ENCODE data around the gene CFP. TPM values are rescaled to one million over a fixed set of nuclear protein-coding genes. Genes with fewer than 3 reads are reported as not detected.

CFP gene
- total RNA-seq, 1 donor from 2014 or later = 24.8 TPM

GRCh38 chrX:47628982-47629381 is 748 bp downstream of the CFP start:
- ATAC-seq (no peak), DNase-seq (no peak)
- Histone ChIP-seq H3K9me3 (no peaks in the 10 kb centered on the region), H3K27ac (no peak overlapping the region), H3K36me3 (no peaks in the 10 kb centered on the region), H3K4me3 (peak overlapping the region; percentile 34), H3K4me1 (no peaks in the 10 kb centered on the region), H3K27me3 (ENCODE audit: low read depth) (no peaks in the 10 kb centered on the region)
- TF ChIP-seq CTCF (IDR thresholded peaks at IDR 0.05) = no peak
- intact Hi-C loops (cut with DNase I) = no loop called here

- TF ChIP-seq CTCF (IDR thresholded peaks at IDR 0.05) = no peak
Measured at GRCh38 chrX:47625365-47625764, 4.4 kb downstream of the CFP start.

DNA sequence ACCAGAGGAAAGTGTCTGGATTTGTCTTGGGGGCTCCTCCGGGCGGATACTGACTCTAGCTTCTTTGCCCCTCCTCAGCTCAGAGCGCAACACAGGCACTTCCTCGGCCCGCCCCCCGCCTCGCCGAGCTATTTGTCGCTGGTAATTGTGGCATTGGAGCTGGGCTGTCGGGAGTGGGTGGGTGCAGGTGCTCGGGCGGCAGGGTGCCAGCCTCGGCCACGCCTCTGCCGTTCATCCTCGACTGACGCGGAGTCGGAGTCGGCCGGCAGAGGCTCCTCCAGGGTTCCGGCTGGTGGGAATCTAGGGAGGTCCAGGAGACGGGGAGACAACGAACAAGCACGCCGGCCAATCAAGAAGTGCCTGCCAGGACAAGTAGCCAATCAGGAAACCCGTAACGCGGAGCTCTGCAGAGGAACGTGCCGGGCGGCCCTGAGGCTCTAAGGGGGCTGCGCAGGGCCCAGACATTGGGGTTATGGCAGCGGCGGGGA is 6.1 kb downstream of the CFP start:
- Histone ChIP-seq H3K4me1 (no peaks in the 10 kb centered on the region), H3K27me3 (ENCODE audit: low read depth) (no peaks in the 10 kb centered on the region), H3K36me3 (no peaks in the 10 kb centered on the region), H3K4me3 (peak overlapping the region; percentile 28), H3K9me3 (no peaks in the 10 kb centered on the region), H3K27ac (no peak overlapping the region)
- DNase-seq = peak; percentile 54
- TF ChIP-seq CTCF (IDR thresholded peaks at IDR 0.05) = no peak
- ATAC-seq = peak; percentile 18 to 27
- intact Hi-C loops (cut with DNase I) = no loop called here

More at GRCh38 chrX:47625365-47625764, 4.4 kb downstream of the CFP start:
- Histone ChIP-seq H3K27me3 (ENCODE audit: low read depth) (no peaks in the 10 kb centered on the region), H3K4me3 (no peak overlapping the region), H3K27ac (no peak overlapping the region), H3K9me3 (no peaks in the 10 kb centered on the region), H3K4me1 (no peaks in the 10 kb centered on the region), H3K36me3 (no peaks in the 10 kb centered on the region)
- ATAC-seq (no peak), DNase-seq (no peak)
- intact Hi-C loops (cut with DNase I) = no loop called here

DNA sequence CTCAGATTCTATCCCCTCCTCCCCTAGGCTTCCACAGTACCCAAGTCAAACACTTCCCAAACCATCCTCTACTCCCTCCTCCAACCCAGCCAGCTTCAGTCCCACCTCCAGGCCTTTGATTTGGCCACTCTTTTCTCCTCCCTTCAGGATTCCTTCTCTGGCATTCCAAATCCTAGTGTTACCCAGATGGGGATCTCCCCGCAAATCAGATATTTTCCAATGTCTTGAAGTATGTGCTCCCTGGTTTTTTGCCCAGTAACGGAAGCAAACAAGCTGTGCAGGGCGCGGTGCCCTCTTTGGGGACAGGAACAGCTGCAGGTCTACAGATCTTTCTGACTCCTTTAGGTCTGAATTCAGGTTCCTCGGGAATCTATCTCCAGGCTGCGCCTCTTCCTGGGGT is 7.9 kb downstream of the CFP start:
- no peak overlapping the region for H3K4me3 ChIP-seq
- TF ChIP-seq CTCF (IDR thresholded peaks at IDR 0.05) = no peak
- intact Hi-C loops (cut with DNase I) = no loop called here

GRCh38 chrX:47620303-47620685 is 9.4 kb downstream of the CFP start:
- no peak for TF ChIP-seq CTCF (IDR thresholded peaks at IDR 0.05)
- no peak for DNase-seq
- Histone ChIP-seq H3K36me3 (no peaks in the 10 kb centered on the region), H3K27me3 (ENCODE audit: low read depth) (no peaks in the 10 kb centered on the region), H3K27ac (no peak overlapping the region), H3K4me1 (no peaks in the 10 kb centered on the region), H3K9me3 (no peaks in the 10 kb centered on the region), H3K4me3 (no peak overlapping the region)
- ATAC-seq = no peak
- intact Hi-C loops (cut with DNase I) = no loop called here

More for the DNA sequence above, 7.9 kb downstream of the CFP start:
- H3K27me3 ChIP-seq (ENCODE audit: low read depth) = no peaks in the 10 kb centered on the region
- H3K27ac ChIP-seq = no peak overlapping the region
- no peak for DNase-seq
- H3K36me3 ChIP-seq = no peaks in the 10 kb centered on the region
- no peaks in the 10 kb centered on the region for H3K9me3 ChIP-seq
- no peak for ATAC-seq
- no peaks in the 10 kb centered on the region for H3K4me1 ChIP-seq

Data from lower lobe of right lung (tissue), 2 donors.